Fibroblast of pulmonary artery (primary cell): Measurements from ENCODE around the gene FILIP1.

Experiments
- DNase-seq: peaks from one replicate; pipeline ENCODE4 v3.0.0-alpha.2; 2010; ENCODE audit warnings: low read depth
- H3K4me3 ChIP-seq: replicated peaks from 2 replicates; pipeline ENCODE4 v1.5.1; 2011; ENCODE audit warnings: low read depth, mild to moderate bottlenecking, control low read depth, low read length, moderate library complexity
- CTCF ChIP-seq: IDR thresholded peaks from 2 replicates; pipeline ENCODE4 v1.5.1; 2011; ENCODE audit warnings: mild to moderate bottlenecking, control low read depth, low read length, inconsistent platforms; ENCODE audit errors: missing control alignments

The FILIP1 gene

GRCh38 chr6:75386050-75386770 is 107.4 kb downstream of the FILIP1 start:
- no peak for DNase-seq
- H3K4me3 ChIP-seq, result no peak overlapping the region
- no peak for TF ChIP-seq CTCF

- H3K4me3 ChIP-seq, result no peak overlapping the region
- TF ChIP-seq CTCF, result no peak
- no peak for DNase-seq
Observed at GRCh38 chr6:75384116-75384515, 109.5 kb downstream of the FILIP1 start.

GRCh38 chr6:75382634-75382900 is 111.0 kb downstream of the FILIP1 start:
- no peak overlapping the region for H3K4me3 ChIP-seq
- DNase-seq, result no peak
- no peak for TF ChIP-seq CTCF

GRCh38 chr6:75381877-75382633 is 111.5 kb downstream of the FILIP1 start:
- no peak overlapping the region for H3K4me3 ChIP-seq
- peak; percentile 34 for DNase-seq
- TF ChIP-seq CTCF, result no peak

- DNase-seq, result no peak
- H3K4me3 ChIP-seq, result no peak overlapping the region
- TF ChIP-seq CTCF, result no peak
Observed at GRCh38 chr6:75379536-75379935, 114.1 kb downstream of the FILIP1 start.

GRCh38 chr6:75378101-75378500 is 115.5 kb downstream of the FILIP1 start:
- DNase-seq, result no peak
- no peak overlapping the region for H3K4me3 ChIP-seq
- no peak for TF ChIP-seq CTCF

- DNase-seq, result no peak
- no peak for TF ChIP-seq CTCF
- H3K4me3 ChIP-seq, result no peak overlapping the region
Observed at GRCh38 chr6:75377386-75377785, 116.2 kb downstream of the FILIP1 start.
